Heart right ventricle (tissue), 16 donors: ENCODE measurements around the gene ANGPTL3. TPM values are rescaled to one million over a fixed set of nuclear protein-coding genes. Genes with fewer than 3 reads are reported as not detected.
"Not testable (repeated sequence)": the region's sequence is repeated elsewhere in the genome, so short reads cannot be mapped to it uniquely, and the experiment has no call there.

Experiments used
- ATAC-seq, 8 donors: fragments of 200-7000 bp; cut with Tn5 transposase; one replicate each; pipeline ENCODE4 v1.9.1; 2020; ENCODE audit warnings: mild to moderate bottlenecking in 8 of 8, moderate library complexity in 8 of 8, moderate number of reproducible peaks in 1 of 8
- DNase-seq, 2 donors: peaks; one replicate each; pipeline ENCODE4 v3.0.0-alpha.2; 2020
- H3K27ac ChIP-seq, 10 donors: fragments of 200-600 bp; sonication (generic) in 2 of 10; one replicate each; pipeline versions ENCODE4 v1.5.0 to v1.8.0; 2020 to 2022; ENCODE audit warnings: mild to moderate bottlenecking in 3 of 10
- H3K27me3 ChIP-seq, 7 donors: fragments of 200-600 bp; one replicate each; pipeline ENCODE4 v1.8.0; 2021 to 2022; ENCODE audit warnings: mild to moderate bottlenecking in 2 of 7
- H3K36me3 ChIP-seq, 9 donors: fragments of 200-600 bp; sonication (generic) in 1 of 9; one replicate each; pipeline versions ENCODE4 v1.5.0 to v1.8.0; 2020 to 2022; ENCODE audit warnings: mild to moderate bottlenecking in 2 of 9
- H3K4me1 ChIP-seq, 9 donors: fragments of 200-600 bp; sonication (generic) in 1 of 9; one replicate each; pipeline versions ENCODE4 v1.5.0 to v1.8.0; 2020 to 2022; ENCODE audit warnings: mild to moderate bottlenecking in 4 of 9
- H3K4me3 ChIP-seq, 10 donors: fragments of 200-600 bp; sonication (generic) in 2 of 10; one replicate each; pipeline versions ENCODE4 v1.5.0 to v1.8.0; 2020 to 2022; ENCODE audit warnings: mild to moderate bottlenecking in 7 of 10, moderate library complexity in 2 of 10
- H3K9me3 ChIP-seq, 11 donors: fragments of 200-600 bp in 10 of 11; sonication (generic) in 2 of 11; one replicate each; pipeline versions ENCODE4 v1.5.0 to v1.8.0; 2013 to 2022; ENCODE audit warnings: mild to moderate bottlenecking in 2 of 11, control low read depth in 1 of 11, moderate library complexity in 1 of 11
- WGBS, 2 donors: extraction: QIAGEN DNeasy Blood & Tissue Kit; methylation state at CpG; one replicate each; pipeline ENCODE4 v1.1.7; 2013; ENCODE audit warnings: inconsistent platforms in 1 of 2; 5-methylcytosine and 5-hydroxymethylcytosine counted together
- intact Hi-C, 10 donors: fragments of 100-400 bp; cut with DNase I; formaldehyde crosslinking; loops; one replicate each; pipeline versions ENCODE4 v1.11.1 to v1.14.2; 2022
- long read RNA-seq, 3 donors: library from polyadenylated mRNA; unstranded; transcript quantifications; one replicate each; pipeline ENCODE4 v2.0.0, GENCODE V29; 2020 to 2021
- polyA plus RNA-seq, 2 donors: library from polyadenylated mRNA; stranded (reverse); fragments of 200-250 nt; gene quantifications; one replicate each; pipeline ENCODE4 v1.2.3, GENCODE V29; 2013
- total RNA-seq, 10 donors: library from RNA; stranded (reverse); fragmentation: NEBNext Ultra II Directional in 3 of 10; extraction: Animal tissue kit (Norgen Biotek cat#: 25700) in 3 of 10; gene quantifications; one replicate each; pipeline versions ENCODE4 v1.2.1 to v1.2.4, GENCODE V29; 2021 to 2023
- TF ChIP-seq, protein P1 (sequence below), 9 donors: fragments of 200-600 bp; sonication (generic) in 2 of 9; IDR thresholded peaks; one replicate each; pipeline versions ENCODE4 v1.5.0 to v1.8.0; 2021 to 2022; ENCODE audit warnings: antibody characterized with exemption in 9 of 9, mild to moderate bottlenecking in 5 of 9, moderate library complexity in 1 of 9
- donor health status: Arrhythmogenic right ventricular cardiomyopathy.
- donor health status: ischemic (EF 13 %, LVEDD 7.1; RV severe dilation, severe dysfunction).
- donor health status: healthy with polysubstance abuse.
- donor health status: DM: no; HTN: yes; CAD: no.
- donor health status: DM: no; HTN: no; CAD: no.
- donor health status: ischemic (EF 25% LVEDD 6.9; RV normal size, moderate dysfunction).
- donor health status: ischemic (EF 25% LVEDD 5.7; RV mildly dilated, moderate dysfunction).
- donor health status: healthy.
- donor health status: DM: yes; HTN: yes; CAD: no.
- donor health status: Ischemic cardiomyopathy.
- donor health status: ischemic (EF 35%, LVEDD 5.7; RV mildly dilated, moderate dysfunction).
- donor health status: nonischemic (EF 11% LVEDD 7.7; RV severe dilation, severe dysfunction).
- donor health status: DM: yes; HTN: yes; CAD: no.
- donor health status: PGD.
- donor health status: ischemic (EF 29% LVEDD 5.4; RV normal size, mild dysfunction).
- donor health status: nonischemic (EF 23%, LVEDD 6.1; RV moderate dilation, normal function).

ANGPTL3 gene, protein sequence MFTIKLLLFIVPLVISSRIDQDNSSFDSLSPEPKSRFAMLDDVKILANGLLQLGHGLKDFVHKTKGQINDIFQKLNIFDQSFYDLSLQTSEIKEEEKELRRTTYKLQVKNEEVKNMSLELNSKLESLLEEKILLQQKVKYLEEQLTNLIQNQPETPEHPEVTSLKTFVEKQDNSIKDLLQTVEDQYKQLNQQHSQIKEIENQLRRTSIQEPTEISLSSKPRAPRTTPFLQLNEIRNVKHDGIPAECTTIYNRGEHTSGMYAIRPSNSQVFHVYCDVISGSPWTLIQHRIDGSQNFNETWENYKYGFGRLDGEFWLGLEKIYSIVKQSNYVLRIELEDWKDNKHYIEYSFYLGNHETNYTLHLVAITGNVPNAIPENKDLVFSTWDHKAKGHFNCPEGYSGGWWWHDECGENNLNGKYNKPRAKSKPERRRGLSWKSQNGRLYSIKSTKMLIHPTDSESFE
- not detected for total RNA-seq
- polyA plus RNA-seq: not detected
- long read RNA-seq, donor 1: 0 reads
- long read RNA-seq, donor 2: 0 reads
- long read RNA-seq, donor 3: 0 reads

GRCh38 chr1:62597281-62597680 is at the start of gene ANGPTL3:
Gene ANGPTL3 (plus strand): TSS chr1:62597520. CDS start chr1:62597567, 47 bp downstream.
- TF ChIP-seq, protein P1, sequence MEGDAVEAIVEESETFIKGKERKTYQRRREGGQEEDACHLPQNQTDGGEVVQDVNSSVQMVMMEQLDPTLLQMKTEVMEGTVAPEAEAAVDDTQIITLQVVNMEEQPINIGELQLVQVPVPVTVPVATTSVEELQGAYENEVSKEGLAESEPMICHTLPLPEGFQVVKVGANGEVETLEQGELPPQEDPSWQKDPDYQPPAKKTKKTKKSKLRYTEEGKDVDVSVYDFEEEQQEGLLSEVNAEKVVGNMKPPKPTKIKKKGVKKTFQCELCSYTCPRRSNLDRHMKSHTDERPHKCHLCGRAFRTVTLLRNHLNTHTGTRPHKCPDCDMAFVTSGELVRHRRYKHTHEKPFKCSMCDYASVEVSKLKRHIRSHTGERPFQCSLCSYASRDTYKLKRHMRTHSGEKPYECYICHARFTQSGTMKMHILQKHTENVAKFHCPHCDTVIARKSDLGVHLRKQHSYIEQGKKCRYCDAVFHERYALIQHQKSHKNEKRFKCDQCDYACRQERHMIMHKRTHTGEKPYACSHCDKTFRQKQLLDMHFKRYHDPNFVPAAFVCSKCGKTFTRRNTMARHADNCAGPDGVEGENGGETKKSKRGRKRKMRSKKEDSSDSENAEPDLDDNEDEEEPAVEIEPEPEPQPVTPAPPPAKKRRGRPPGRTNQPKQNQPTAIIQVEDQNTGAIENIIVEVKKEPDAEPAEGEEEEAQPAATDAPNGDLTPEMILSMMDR (IDR thresholded peaks at IDR 0.05): no peak
- 88 to 96% methylated on average over 3 of the region's 3 CpGs for WGBS, 2 donors
- Histone ChIP-seq H3K4me3 (no peak within 1 kb of the TSS), H3K27ac (no peak within 1 kb of the TSS), H3K27me3 (no peaks in the 10 kb centered on the region), H3K36me3 (peaks cover 0 to 3% (median 0%) of the 10 kb centered on the region in 9 donors), H3K9me3 (no peaks in the 10 kb centered on the region), H3K4me1 (no peaks in the 10 kb centered on the region)
- ATAC-seq (no peak), DNase-seq (no peak)
- intact Hi-C loops: no loop called here

DNA sequence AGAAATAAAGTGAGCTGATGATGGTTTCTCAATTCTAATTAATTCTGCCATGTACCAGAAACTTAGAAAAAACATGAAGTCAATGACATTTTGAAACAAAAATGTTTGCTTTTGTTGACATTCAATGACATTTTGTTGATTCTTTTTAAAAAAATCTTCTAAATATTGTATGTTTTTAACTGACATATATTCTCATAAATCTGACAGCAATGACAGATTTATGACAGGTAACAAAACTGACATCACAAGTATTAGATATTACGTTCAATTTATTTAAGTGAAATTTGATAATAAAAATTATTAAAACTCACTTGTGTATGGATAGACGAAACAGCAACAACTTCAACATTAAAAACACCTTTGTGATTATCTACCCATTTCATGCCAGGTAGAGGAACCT is 36.0 kb upstream of the ANGPTL3 start:
- intact Hi-C loops: no loop called here
- Histone ChIP-seq H3K4me1 (no peaks in the 10 kb centered on the region), H3K27me3 (no peaks in the 10 kb centered on the region), H3K36me3 (peaks cover 0 to 26% (median 0%) of the 10 kb centered on the region in 9 donors), H3K9me3 (peaks cover 0 to 5% (median 0%) of the 10 kb centered on the region in 11 donors), H3K27ac (no peak overlapping the region), H3K4me3 (no peak overlapping the region)
- WGBS, 2 donors: 97 to 98% methylated on average over 2 of the region's 2 CpGs
- TF ChIP-seq, protein P1 (IDR thresholded peaks at IDR 0.05): no peak
- DNase-seq (no peak), ATAC-seq (no peak)

GRCh38 chr1:62567182-62567581 is 30.1 kb upstream of the ANGPTL3 start:
- H3K4me1 ChIP-seq, ATAC-seq, DNase-seq, H3K27me3 ChIP-seq, intact Hi-C loops, H3K27ac ChIP-seq, H3K4me3 ChIP-seq: not testable (repeated sequence)
- WGBS, 2 donors: 97 to 100% methylated on average over 1 of the region's 1 CpG
- peaks cover 0 to 33% (median 4%) of the 10 kb centered on the region in 11 donors for H3K9me3 ChIP-seq
- H3K36me3 ChIP-seq: peaks cover 0 to 10% (median 0%) of the 10 kb centered on the region in 9 donors

- H3K36me3 ChIP-seq: peaks cover 0 to 18% (median 0%) of the 10 kb centered on the region in 9 donors
- DNase-seq, H3K4me1 ChIP-seq, H3K27ac ChIP-seq, H3K4me3 ChIP-seq, intact Hi-C loops, ATAC-seq, H3K27me3 ChIP-seq: not testable (repeated sequence)
- H3K9me3 ChIP-seq: peaks cover 0 to 40% (median 4%) of the 10 kb centered on the region in 11 donors
- 81 to 96% methylated on average over 1 of the region's 1 CpG for WGBS, 2 donors
Observed at GRCh38 chr1:62567926-62568325, 29.4 kb upstream of the ANGPTL3 start.

DNA sequence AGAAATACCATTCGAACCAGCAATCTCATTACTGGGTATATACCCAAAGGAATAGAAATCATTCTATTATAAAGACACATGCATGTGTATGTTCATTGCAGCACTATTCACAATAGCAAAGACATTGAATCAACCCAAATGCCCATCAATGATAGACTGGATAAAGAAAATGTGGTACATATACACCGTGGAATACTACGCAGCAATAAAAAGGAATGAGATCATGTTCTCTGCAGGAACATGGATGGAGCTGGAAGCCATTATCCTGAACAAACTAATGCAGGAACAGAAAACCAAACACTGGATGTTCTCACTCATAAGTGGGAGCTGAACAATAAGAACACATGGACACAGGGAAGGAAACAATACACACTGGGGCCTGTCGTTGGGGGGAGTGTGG is 25.8 kb upstream of the ANGPTL3 start:
- H3K27ac ChIP-seq, ATAC-seq, DNase-seq, intact Hi-C loops, H3K4me1 ChIP-seq, H3K4me3 ChIP-seq, H3K27me3 ChIP-seq: not testable (repeated sequence)
- peaks cover 0 to 35% (median 4%) of the 10 kb centered on the region in 11 donors for H3K9me3 ChIP-seq
- WGBS, 2 donors: 87 to 96% methylated on average over 4 of the region's 4 CpGs
- peaks cover 0 to 49% (median 0%) of the 10 kb centered on the region in 9 donors for H3K36me3 ChIP-seq

GRCh38 chr1:62572476-62572875 is 24.8 kb upstream of the ANGPTL3 start:
- no peak for ATAC-seq
- Histone ChIP-seq H3K36me3 (peaks cover 0 to 58% (median 0%) of the 10 kb centered on the region in 9 donors), H3K4me1 (no peaks in the 10 kb centered on the region), H3K27me3 (no peaks in the 10 kb centered on the region), H3K27ac (no peak overlapping the region), H3K9me3 (peaks cover 0 to 31% (median 4%) of the 10 kb centered on the region in 11 donors), H3K4me3 (no peak overlapping the region)
- no peak for DNase-seq
- TF ChIP-seq, protein P1 (IDR thresholded peaks at IDR 0.05): no peak
- intact Hi-C loops: no loop called here
